Nephron (organoid): Measurements from ENCODE around the gene HIC1.

Source experiments
- H3K27ac Mint-ChIP-seq, 3 experiments: 2 replicates each; pipeline ENCODE4 v1.8.0; 2020; ENCODE audit warnings: mixed read lengths in 3 of 3, mild to moderate bottlenecking in 2 of 3, moderate library complexity in 1 of 3
- H3K27me3 Mint-ChIP-seq: 2 replicates; pipeline ENCODE4 v1.8.0; 2021; ENCODE audit warnings: low read depth, mild to moderate bottlenecking, moderate library complexity, mixed read lengths
- H3K36me3 Mint-ChIP-seq: 2 replicates; pipeline ENCODE4 v1.8.0; 2020; ENCODE audit warnings: low read depth, mixed read lengths
- H3K4me1 Mint-ChIP-seq: 2 replicates; pipeline ENCODE4 v1.8.0; 2020; ENCODE audit warnings: mixed read lengths
- H3K4me3 Mint-ChIP-seq, 3 experiments: 2 replicates each; pipeline ENCODE4 v1.8.0; 2020; ENCODE audit warnings: mild to moderate bottlenecking in 3 of 3, mixed read lengths in 3 of 3, moderate library complexity in 2 of 3
- H3K9me3 Mint-ChIP-seq: 2 replicates; pipeline ENCODE4 v1.8.0; 2020; ENCODE audit warnings: mixed read lengths
- TF ChIP-seq, protein P1 (sequence below), 3 experiments: fragments of 200-600 bp; sonication (generic); IDR thresholded peaks; one replicate each; pipeline ENCODE4 v1.5.0; 2021; ENCODE audit warnings: antibody characterized with exemption in 3 of 3; ENCODE audit not compliant: unreplicated experiment in 3 of 3

The HIC1 gene

DNA sequence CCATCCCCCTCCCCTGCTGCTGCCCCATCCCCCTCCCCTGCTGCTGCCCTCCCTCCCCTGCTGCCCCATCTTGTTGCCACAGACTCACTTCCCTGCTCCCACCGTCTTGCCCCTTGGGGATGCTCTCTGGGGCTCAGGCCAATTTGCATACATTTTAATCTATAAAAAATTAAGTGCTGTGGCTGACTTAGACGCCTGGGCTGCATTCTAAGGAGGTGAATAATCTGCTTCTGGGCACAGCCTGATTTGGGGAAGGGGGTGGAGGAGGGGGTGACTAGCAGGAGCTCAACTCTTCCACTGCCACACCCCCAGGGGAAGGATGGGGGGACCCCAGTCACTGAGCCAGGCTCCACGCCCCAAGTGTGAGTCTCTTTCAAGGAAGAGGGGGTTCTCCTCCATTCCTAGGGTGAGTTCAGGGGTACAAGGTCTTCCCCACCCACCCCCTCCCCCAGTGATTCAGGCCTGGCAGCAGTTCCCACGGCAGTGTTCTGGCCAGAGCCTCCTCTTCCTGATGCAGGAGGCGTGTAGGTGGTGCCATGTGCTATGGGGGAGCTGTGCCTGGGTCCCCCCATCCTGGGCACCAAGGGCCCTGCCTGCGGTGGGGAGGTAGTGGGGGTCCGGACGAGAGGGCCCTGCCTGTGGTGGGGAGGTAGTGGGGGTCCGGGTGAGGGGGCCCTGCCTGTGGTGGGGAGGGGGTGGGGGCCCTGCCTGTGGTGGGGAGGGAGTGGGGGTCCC, 19.9 kb upstream of the HIC1 start:
- TF ChIP-seq, protein P1, sequence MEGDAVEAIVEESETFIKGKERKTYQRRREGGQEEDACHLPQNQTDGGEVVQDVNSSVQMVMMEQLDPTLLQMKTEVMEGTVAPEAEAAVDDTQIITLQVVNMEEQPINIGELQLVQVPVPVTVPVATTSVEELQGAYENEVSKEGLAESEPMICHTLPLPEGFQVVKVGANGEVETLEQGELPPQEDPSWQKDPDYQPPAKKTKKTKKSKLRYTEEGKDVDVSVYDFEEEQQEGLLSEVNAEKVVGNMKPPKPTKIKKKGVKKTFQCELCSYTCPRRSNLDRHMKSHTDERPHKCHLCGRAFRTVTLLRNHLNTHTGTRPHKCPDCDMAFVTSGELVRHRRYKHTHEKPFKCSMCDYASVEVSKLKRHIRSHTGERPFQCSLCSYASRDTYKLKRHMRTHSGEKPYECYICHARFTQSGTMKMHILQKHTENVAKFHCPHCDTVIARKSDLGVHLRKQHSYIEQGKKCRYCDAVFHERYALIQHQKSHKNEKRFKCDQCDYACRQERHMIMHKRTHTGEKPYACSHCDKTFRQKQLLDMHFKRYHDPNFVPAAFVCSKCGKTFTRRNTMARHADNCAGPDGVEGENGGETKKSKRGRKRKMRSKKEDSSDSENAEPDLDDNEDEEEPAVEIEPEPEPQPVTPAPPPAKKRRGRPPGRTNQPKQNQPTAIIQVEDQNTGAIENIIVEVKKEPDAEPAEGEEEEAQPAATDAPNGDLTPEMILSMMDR (IDR thresholded peaks at IDR 0.05; ENCODE audit: unreplicated experiment in 3 of 3) = no peak
- peaks cover 10% of the 10 kb centered on the region for H3K4me1 Mint-ChIP-seq
- H3K9me3 Mint-ChIP-seq = no peaks in the 10 kb centered on the region
- no peak overlapping the region for H3K4me3 Mint-ChIP-seq
- no peaks in the 10 kb centered on the region for H3K27me3 Mint-ChIP-seq
- peaks cover 20% of the 10 kb centered on the region for H3K36me3 Mint-ChIP-seq
- no peak overlapping the region for H3K27ac Mint-ChIP-seq

DNA sequence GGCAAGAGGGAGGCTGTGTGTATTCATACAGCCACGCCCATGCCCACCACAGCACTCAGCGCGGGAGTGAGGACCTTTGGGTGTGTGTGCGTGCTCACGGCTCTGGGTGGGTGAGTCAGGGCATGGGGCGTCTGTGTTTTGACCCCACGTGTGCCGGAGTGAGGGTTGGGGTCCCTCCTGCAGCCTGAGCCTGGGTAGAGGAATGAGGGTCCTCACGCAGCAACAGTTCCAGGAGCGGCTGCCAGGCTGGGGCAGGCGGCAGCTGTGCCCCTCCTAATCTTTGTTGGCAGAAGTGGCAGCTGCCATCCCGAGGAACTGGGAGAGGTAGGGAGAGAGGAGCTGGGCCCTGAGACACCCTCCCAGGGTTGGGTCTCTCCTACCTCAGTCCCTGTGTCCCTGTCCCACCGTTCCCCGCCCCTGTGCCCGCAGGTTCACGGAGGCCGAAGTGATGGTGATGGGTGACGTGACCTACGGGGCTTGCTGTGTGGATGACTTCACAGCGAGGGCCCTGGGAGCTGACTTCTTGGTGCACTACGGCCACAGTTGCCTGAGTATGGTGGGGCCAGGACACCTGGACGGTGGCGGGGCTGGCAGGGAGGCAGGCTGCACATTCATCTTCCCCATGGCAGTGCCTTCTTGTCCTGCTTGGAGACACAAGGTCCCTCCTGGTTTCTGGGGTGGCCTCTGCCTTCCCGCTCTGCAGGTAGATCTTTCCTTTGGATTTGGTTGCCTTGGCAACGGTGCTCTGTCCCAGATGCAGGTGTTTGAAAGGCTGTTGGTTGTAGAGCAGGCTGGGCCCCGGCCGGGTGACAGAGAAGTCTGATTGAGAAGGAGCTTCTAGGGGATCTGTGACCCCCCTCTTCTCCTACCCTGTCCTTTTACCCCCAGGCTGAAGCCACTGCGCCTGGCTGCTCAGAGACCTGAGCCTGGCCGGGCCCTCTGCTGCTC, 19.1 kb upstream of the HIC1 start:
- H3K27me3 Mint-ChIP-seq = no peaks in the 10 kb centered on the region
- peaks cover 3% of the 10 kb centered on the region for H3K4me1 Mint-ChIP-seq
- H3K9me3 Mint-ChIP-seq = no peaks in the 10 kb centered on the region
- TF ChIP-seq, protein P1 (IDR thresholded peaks at IDR 0.05; ENCODE audit: unreplicated experiment in 3 of 3) = no peak
- no peak overlapping the region for H3K27ac Mint-ChIP-seq
- no peak overlapping the region for H3K4me3 Mint-ChIP-seq
- peaks cover 21% of the 10 kb centered on the region for H3K36me3 Mint-ChIP-seq

DNA sequence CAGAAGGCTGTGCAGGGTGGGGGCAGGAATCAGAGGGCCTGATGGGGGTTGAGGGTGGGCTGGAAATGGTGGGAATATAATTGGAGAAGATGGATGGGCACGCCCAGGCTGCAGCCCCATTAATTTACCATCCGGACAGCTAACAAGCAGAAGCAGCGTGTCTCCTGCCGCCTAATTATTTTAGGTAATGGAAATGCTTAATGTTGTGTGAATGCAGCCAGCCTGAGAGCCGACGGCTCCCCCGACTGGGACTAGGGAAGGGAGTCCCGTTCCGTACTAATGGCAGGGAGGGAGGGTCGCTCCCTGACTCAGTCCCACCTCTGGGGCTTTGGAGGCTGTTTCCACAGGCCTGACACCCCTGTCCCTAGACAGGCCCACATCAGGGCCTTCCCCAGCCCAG, 17.7 kb upstream of the HIC1 start:
- TF ChIP-seq, protein P1 (IDR thresholded peaks at IDR 0.05; ENCODE audit: unreplicated experiment in 3 of 3) = no peak
- H3K36me3 Mint-ChIP-seq = peaks cover 21% of the 10 kb centered on the region
- no peaks in the 10 kb centered on the region for H3K9me3 Mint-ChIP-seq
- no peak overlapping the region for H3K4me3 Mint-ChIP-seq
- H3K4me1 Mint-ChIP-seq = no peaks in the 10 kb centered on the region
- no peaks in the 10 kb centered on the region for H3K27me3 Mint-ChIP-seq
- no peak overlapping the region for H3K27ac Mint-ChIP-seq

DNA sequence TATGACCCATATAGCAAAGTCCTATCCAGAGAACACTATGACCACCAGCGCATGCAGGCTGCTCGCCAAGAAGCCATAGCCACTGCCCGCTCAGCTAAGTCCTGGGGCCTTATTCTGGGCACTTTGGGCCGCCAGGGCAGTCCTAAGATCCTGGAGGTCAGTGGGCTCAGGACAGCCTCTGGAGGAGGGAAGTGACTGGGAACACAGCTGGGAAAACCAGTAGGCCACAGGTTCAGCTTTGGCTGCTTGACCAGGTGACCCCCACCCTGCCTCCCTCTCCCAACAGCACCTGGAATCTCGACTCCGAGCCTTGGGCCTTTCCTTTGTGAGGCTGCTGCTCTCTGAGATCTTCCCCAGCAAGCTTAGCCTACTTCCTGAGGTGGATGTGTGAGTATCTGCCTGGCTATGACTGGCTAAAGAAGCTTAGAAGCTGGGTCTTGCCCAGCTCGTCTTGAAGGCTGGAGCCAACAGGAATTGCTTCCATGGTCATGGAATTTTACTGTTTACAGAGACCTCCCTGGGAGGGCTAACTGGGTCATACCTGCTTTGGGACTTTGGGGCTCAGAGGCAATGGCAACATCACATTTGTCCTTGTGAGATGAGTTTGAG, 14.6 kb upstream of the HIC1 start:
- Mint-ChIP-seq H3K36me3 (peaks cover 34% of the 10 kb centered on the region), H3K4me1 (peaks cover 9% of the 10 kb centered on the region), H3K27ac (peak overlapping the region; percentile 33 to 93 (median 63)), H3K4me3 (peak overlapping the region; percentile 86 to 100 (median 92)), H3K27me3 (no peaks in the 10 kb centered on the region), H3K9me3 (no peaks in the 10 kb centered on the region)
- TF ChIP-seq, protein P1 (IDR thresholded peaks at IDR 0.05; ENCODE audit: unreplicated experiment in 3 of 3) = no peak

DNA sequence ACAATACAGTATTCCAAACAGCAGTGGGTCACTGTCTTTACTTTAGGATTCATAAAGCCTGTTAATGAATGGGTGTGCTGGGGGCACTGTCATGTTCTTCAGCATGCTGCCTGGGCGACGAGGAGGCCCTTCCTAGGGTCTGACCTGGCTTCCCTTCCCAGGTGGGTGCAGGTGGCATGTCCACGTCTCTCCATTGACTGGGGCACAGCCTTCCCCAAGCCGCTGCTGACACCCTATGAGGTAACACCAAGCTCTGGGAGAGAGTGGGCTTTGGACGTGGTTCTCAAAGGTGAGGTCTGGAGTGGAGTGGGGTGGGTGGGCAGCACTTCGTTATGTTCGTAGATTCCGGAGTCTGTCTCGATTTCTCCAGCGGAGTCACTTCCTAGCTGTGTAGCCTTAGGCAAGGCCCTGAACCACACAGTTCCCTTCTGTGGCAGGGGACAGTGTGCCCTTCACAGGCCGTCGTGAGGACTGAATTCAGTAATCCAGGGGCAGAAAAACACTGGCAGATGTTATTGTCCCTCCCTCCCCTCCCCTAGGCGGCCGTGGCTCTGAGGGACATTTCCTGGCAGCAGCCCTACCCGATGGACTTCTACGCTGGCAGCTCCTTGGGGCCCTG, 13.9 kb upstream of the HIC1 start:
- Mint-ChIP-seq H3K9me3 (no peaks in the 10 kb centered on the region), H3K27me3 (peaks cover under 1% of the 10 kb centered on the region), H3K4me1 (peaks cover 9% of the 10 kb centered on the region), H3K36me3 (peaks cover 34% of the 10 kb centered on the region), H3K4me3 (peak overlapping the region; percentile 86 to 100 (median 92)), H3K27ac (peak overlapping the region; percentile 33 to 93 (median 63))
- TF ChIP-seq, protein P1 (IDR thresholded peaks at IDR 0.05; ENCODE audit: unreplicated experiment in 3 of 3) = no peak
